Coronary artery (tissue), 2 donors: Measurements from ENCODE around the gene SNAPC4.
"Not testable (repeated sequence)": the region's sequence is repeated elsewhere in the genome, so short reads cannot be mapped to it uniquely, and the experiment has no call there.

Experiments used
- DNase-seq: peaks from one replicate; pipeline ENCODE4 v3.0.0-alpha.2; 2017; ENCODE audit warnings: low spot score
- H3K27ac ChIP-seq, 2 donors: fragments of 200-600 bp; sonication (generic); one replicate each; pipeline ENCODE4 v1.5.1; 2016 to 2019
- H3K4me3 ChIP-seq: fragments of 200-600 bp; sonication (generic); 2 replicates; pipeline ENCODE4 v1.5.1; 2016; ENCODE audit warnings: mild to moderate bottlenecking, moderate library complexity
- CTCF ChIP-seq: fragments of 200-600 bp; sonication (generic); IDR thresholded peaks from one replicate; pipeline ENCODE4 v1.5.1; 2019; ENCODE audit warnings: antibody characterized with exemption

Gene SNAPC4

GRCh38 chr9:136407911-136408310 is 7.9 kb upstream of the SNAPC4 start:
- Histone ChIP-seq H3K4me3 (no peak overlapping the region), H3K27ac (no peak overlapping the region)
- no peak for TF ChIP-seq CTCF
- no peak for DNase-seq

GRCh38 chr9:136407061-136407460 is 7.1 kb upstream of the SNAPC4 start:
- H3K4me3 ChIP-seq, DNase-seq, H3K27ac ChIP-seq: not testable (repeated sequence)

- DNase-seq, H3K27ac ChIP-seq, H3K4me3 ChIP-seq: not testable (repeated sequence)
These were observed 5.9 kb upstream of the SNAPC4 start for GRCh38 chr9:136405904-136406303.

- no peak for TF ChIP-seq CTCF
- Histone ChIP-seq H3K27ac (no peak overlapping the region), H3K4me3 (no peak overlapping the region)
- DNase-seq = no peak
These were observed 5.5 kb upstream of the SNAPC4 start for GRCh38 chr9:136405481-136405880.

- no peak for DNase-seq
- Histone ChIP-seq H3K4me3 (no peak overlapping the region), H3K27ac (no peak overlapping the region)
- no peak for TF ChIP-seq CTCF
These were observed 4.8 kb upstream of the SNAPC4 start for GRCh38 chr9:136404801-136405136.

GRCh38 chr9:136403915-136404800 is 4.2 kb upstream of the SNAPC4 start:
- Histone ChIP-seq H3K4me3 (no peak overlapping the region), H3K27ac (no peak overlapping the region)
- no peak for DNase-seq
- TF ChIP-seq CTCF = no peak

GRCh38 chr9:136403538-136403914 is 3.6 kb upstream of the SNAPC4 start:
- H3K4me3 ChIP-seq = no peak overlapping the region
- TF ChIP-seq CTCF = no peak
- DNase-seq = no peak
- H3K27ac ChIP-seq = no peak overlapping the region

- no peak overlapping the region for H3K27ac ChIP-seq
- no peak for TF ChIP-seq CTCF
- no peak overlapping the region for H3K4me3 ChIP-seq
- no peak for DNase-seq
These were observed 2.1 kb upstream of the SNAPC4 start for GRCh38 chr9:136402067-136402466.
